Measurements from ENCODE around the gene LRP3.

GRCh38 chr19:33235996-33236350, 41.8 kb downstream of the LRP3 start:
- TF ChIP-seq CTCF (IDR thresholded peaks at IDR 0.05): no peak
- no peak for TF ChIP-seq POLR2A (IDR thresholded peaks at IDR 0.05)

All from heart left ventricle (tissue), 13 donors.